ENCODE results near the gene WDR44. TPM values are rescaled to one million over a fixed set of nuclear protein-coding genes. Genes with fewer than 3 reads are reported as not detected.

WDR44 gene
- total and polyA plus RNA-seq, 2 of the 4 experiments (the other 2 are of a cell fraction), result 10.0 to 11.8 TPM

GRCh38 chrX:118346258-118347094 lies 570 bp downstream of the WDR44 start:
- H4K8ac ChIP-seq (ENCODE audit: low read depth in 2 of 2, low read length in 2 of 2), result peak overlapping the region; percentile 74 to 84
- H3K4ac ChIP-seq (ENCODE audit: low read depth, low read length), result peak overlapping the region; percentile 91
- peak overlapping the region; percentile 93 for H2AFZ ChIP-seq (replicated peaks; ENCODE audit: low read length, poor library complexity)
- peak overlapping the region; percentile 85; the same call in 1 of the 2 replicates for H3K56ac ChIP-seq (ENCODE audit: extremely low read depth, insufficient read depth, low read length)
- dilution Hi-C loops (cut with HindIII; ENCODE audit: low sequenced_read_pairs, unreplicated experiment), result no loop called here
- peak overlapping the region; percentile 83 for H2BK5ac ChIP-seq (ENCODE audit: low read depth, low read length, poor library complexity, severe bottlenecking)
- in situ Hi-C loops (cut with MboI; ENCODE audit: low sequenced_read_pairs), result no loop called here
- peak overlapping the region; percentile 70 for H4K5ac ChIP-seq (ENCODE audit: low read depth, low read length)
- H4K91ac ChIP-seq (ENCODE audit: insufficient read depth, low read depth, low read length), result peak overlapping the region; percentile 65
- no peak for DNase-seq
- H3K9me1 ChIP-seq (ENCODE audit: insufficient read depth, low read length), result no peaks in the 10 kb centered on the region
- no peaks in the 10 kb centered on the region; a peak in 2 of 4 replicates for H3K79me1 ChIP-seq (ENCODE audit: low read depth in 1 of 2, low read length in 2 of 2)
- peak overlapping the region; percentile 93 for H3K4me2 ChIP-seq (ENCODE audit: low read depth, low read length)
- peaks cover 2% of the 10 kb centered on the region; the same call in 1 of the 2 replicates for H3K4me1 ChIP-seq (ENCODE audit: control insufficient read depth, insufficient read depth, low read length)
- peak overlapping the region; percentile 83 for H3K27ac ChIP-seq (ENCODE audit: insufficient read depth, low read length)
- intact Hi-C loops (cut with micrococcal nuclease), result no loop called here
- TSS peak; percentile 34 for BruUV-seq (replicated peaks)
- peak overlapping the region; percentile 84 for H3K23ac ChIP-seq (ENCODE audit: low read depth, low read length)
- H4K20me1 ChIP-seq (ENCODE audit: insufficient read depth, low read length), result peaks cover 31% of the 10 kb centered on the region
- H3K9ac ChIP-seq (ENCODE audit: low read depth, low read length), result peak overlapping the region; percentile 97
- H2AK5ac ChIP-seq (ENCODE audit: low read depth, low read length), result peak overlapping the region; percentile 13; the same call in 1 of the 2 replicates
- peak overlapping the region; percentile 34; the same call in 1 of the 3 replicates for H2BK15ac ChIP-seq (ENCODE audit: low read depth, low read length)
- peak overlapping the region; percentile 92 for H2AK9ac ChIP-seq (replicated peaks; ENCODE audit: low read depth, low read length, poor library complexity)
- ChIA-PET POLR2A (ENCODE audit: unreplicated experiment) (no interaction called here), CTCF (interaction anchor here (0.7 to 1.0 kb wide), 2 partner anchors 92 to 276 kb away, joined by 3 to 4 read pairs; no protein-coding TSS in a partner anchor)
- H2BK120ac ChIP-seq (ENCODE audit: low read depth, low read length), result peak overlapping the region; percentile 7; the same call in 1 of the 2 replicates
- H3K27me3 ChIP-seq (ENCODE audit: control insufficient read depth, insufficient read depth, low read length), result no peaks in the 10 kb centered on the region
- H3K14ac ChIP-seq (replicated peaks; ENCODE audit: low read depth, low read length), result peak overlapping the region; percentile 90
- H3K4me3 ChIP-seq (ENCODE audit: insufficient read depth, low read depth, low read length), result peak overlapping the region; percentile 82
- no peaks in the 10 kb centered on the region for H3K36me3 ChIP-seq (ENCODE audit: control insufficient read depth, insufficient read depth, low read length)
- peak overlapping the region; percentile 82 for H3K18ac ChIP-seq (ENCODE audit: low read depth, low read length)
- 17% methylated on average over 14 of the region's 51 CpGs; no CpG with 5 or more reads in 1 of the 2 experiments for WGBS, 2 experiments (ENCODE audit: extremely low coverage in 2 of 2, insufficient read length in 1 of 2)
- no peaks in the 10 kb centered on the region for H3K9me3 ChIP-seq (ENCODE audit: control insufficient read depth, insufficient read depth, low read length)
- no peak overlapping the region for H2BK20ac ChIP-seq (ENCODE audit: low read depth, low read length)
- peak; percentile 33 for ATAC-seq (ENCODE audit: low read depth)
- TF ChIP-seq ELK1 (IDR thresholded peaks at IDR 0.05; ENCODE audit: borderline replicate concordance, low read depth, low read length) (no peak), FOS (IDR thresholded peaks at IDR 0.05; ENCODE audit: low read depth, low read length) (no peak), RCOR1 (IDR thresholded peaks at IDR 0.05; ENCODE audit: insufficient replicate concordance, low read length) (no peak), NFE2L2 (IDR thresholded peaks at IDR 0.05; ENCODE audit: low read depth, low read length) (no peak), CHD1 (IDR thresholded peaks at IDR 0.05; ENCODE audit: low read depth, low read length) (no peak), SMC3 (IDR thresholded peaks at IDR 0.05; ENCODE audit: low read depth, low read length) (no peak), MAZ (IDR thresholded peaks at IDR 0.05; ENCODE audit: borderline replicate concordance, low read depth, low read length) (no peak), MXI1 (IDR thresholded peaks at IDR 0.05; ENCODE audit: borderline replicate concordance, low read depth, low read length) (no peak), MAFK (IDR thresholded peaks at IDR 0.05; ENCODE audit: low read depth, low read length) (no peak), BHLHE40 (IDR thresholded peaks at IDR 0.05; ENCODE audit: low read depth, low read length) (no peak), CTCF (conservative IDR thresholded peaks at IDR 0.05; ENCODE audit: low read depth, low read length) (no peak), CEBPB (IDR thresholded peaks at IDR 0.05; ENCODE audit: low read depth, low read length) (no peak), RFX5 (IDR thresholded peaks at IDR 0.05; ENCODE audit: low read depth, low read length) (no peak)

Measured in IMR-90 (cell line).